ENCODE measurements around the gene UGT2A3.

Gene UGT2A3

GRCh38 chr4:68951078-68951805, at the start of gene UGT2A3:
TSS of gene UGT2A3 (minus strand) at chr4:68951804. CDS start at chr4:68951760, 44 bp downstream.
- TF ChIP-seq CTCF (IDR thresholded peaks at IDR 0.05): no peak

- TF ChIP-seq CTCF (IDR thresholded peaks at IDR 0.05): no peak
These were observed 45.4 kb upstream of the UGT2A3 start for GRCh38 chr4:68997040-68997439.

GRCh38 chr4:68995292-68995691, 43.7 kb upstream of the UGT2A3 start:
- TF ChIP-seq CTCF (IDR thresholded peaks at IDR 0.05): no peak

GRCh38 chr4:68987007-68987406, 35.4 kb upstream of the UGT2A3 start:
- TF ChIP-seq CTCF (IDR thresholded peaks at IDR 0.05): no peak

DNA sequence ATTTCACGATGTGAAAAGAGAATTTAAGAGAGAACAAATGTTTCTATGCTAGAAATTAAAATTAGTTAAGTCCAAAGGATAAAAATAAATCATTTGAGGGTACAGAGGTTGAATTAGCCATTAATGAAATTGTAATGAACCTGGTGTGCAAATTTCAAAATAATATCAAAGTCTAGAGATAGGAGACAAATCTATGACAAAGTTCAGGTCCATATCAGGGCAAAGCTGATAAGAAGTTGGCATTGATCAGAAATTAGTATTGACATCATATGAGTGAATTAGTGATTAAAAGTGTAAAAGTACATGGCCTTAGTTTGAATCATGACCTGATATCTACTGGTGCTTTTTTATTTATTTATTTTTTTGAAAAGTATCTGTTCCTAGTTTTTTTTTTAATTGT, 33.8 kb upstream of the UGT2A3 start:
- no peak for TF ChIP-seq CTCF (IDR thresholded peaks at IDR 0.05)

DNA sequence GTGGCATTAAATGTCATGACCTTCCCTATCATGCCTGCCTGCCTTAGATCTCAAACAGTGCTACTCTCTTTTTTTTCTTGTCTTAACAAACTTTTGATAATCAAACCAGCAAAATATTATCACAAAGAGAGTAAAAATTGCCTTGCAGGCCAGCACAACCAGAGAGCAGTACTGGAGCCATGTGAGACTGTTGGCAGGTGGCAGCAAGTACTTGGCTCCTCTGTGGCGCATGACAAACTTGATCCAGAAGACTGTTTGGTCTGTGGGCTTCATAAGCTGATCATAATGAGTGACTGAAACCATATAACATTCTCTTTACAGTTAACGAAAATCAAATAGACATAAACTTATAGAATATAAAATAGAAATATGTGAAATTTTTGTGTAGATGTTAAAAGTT, 33.3 kb upstream of the UGT2A3 start:
- no peak for TF ChIP-seq CTCF (IDR thresholded peaks at IDR 0.05)

GRCh38 chr4:68963374-68963773, 11.8 kb upstream of the UGT2A3 start:
- TF ChIP-seq CTCF (IDR thresholded peaks at IDR 0.05): no peak

DNA sequence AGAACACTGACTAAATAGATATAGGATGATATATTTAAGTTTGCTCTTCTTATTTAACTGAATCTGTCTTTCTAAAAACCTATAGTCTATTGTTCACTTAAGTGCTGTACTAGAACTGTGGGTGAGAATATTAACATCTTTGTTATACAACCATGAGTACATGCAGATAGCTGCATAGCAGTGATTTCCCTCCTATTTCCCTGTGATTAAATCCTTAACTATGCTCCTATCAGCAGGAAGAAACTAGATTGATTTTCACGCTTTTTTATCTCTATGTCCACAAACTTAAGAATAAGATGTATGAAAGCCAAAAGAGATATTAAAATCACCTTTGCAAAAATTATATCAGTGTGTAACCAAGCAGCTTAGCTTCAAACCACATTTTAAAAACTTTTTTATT, 11.3 kb upstream of the UGT2A3 start:
- no peak for TF ChIP-seq CTCF (IDR thresholded peaks at IDR 0.05)
